ENCODE data around the gene DLG5.

Gene DLG5

GRCh38 chr10:77962350-77963146, 36.0 kb upstream of the DLG5 start:
- TF ChIP-seq CTCF (IDR thresholded peaks at IDR 0.05; ENCODE audit: low read depth, low read length, missing control alignments), result no peak
- no peak for DNase-seq (ENCODE audit: low read depth)
- no peak overlapping the region for H3K4me3 ChIP-seq (ENCODE audit: low read depth, low read length)

GRCh38 chr10:77961668-77962067, 35.1 kb upstream of the DLG5 start:
- TF ChIP-seq CTCF (IDR thresholded peaks at IDR 0.05; ENCODE audit: low read depth, low read length, missing control alignments), result no peak

GRCh38 chr10:77960829-77961329, 34.3 kb upstream of the DLG5 start:
- no peak overlapping the region for H3K4me3 ChIP-seq (ENCODE audit: low read depth, low read length)
- DNase-seq (ENCODE audit: low read depth), result no peak
- TF ChIP-seq CTCF (IDR thresholded peaks at IDR 0.05; ENCODE audit: low read depth, low read length, missing control alignments), result no peak

More at GRCh38 chr10:77961668-77962067, 35.1 kb upstream of the DLG5 start:
- no peak for DNase-seq (ENCODE audit: low read depth)
- H3K4me3 ChIP-seq (ENCODE audit: low read depth, low read length), result no peak overlapping the region

- TF ChIP-seq CTCF (IDR thresholded peaks at IDR 0.05; ENCODE audit: low read depth, low read length, missing control alignments), result no peak
- DNase-seq (ENCODE audit: low read depth), result no peak
Observed at GRCh38 chr10:77959887-77960455, 33.4 kb upstream of the DLG5 start.

GRCh38 chr10:77959384-77959783, 32.8 kb upstream of the DLG5 start:
- no peak for DNase-seq (ENCODE audit: low read depth)
- H3K4me3 ChIP-seq (ENCODE audit: low read depth, low read length), result no peak overlapping the region
- no peak for TF ChIP-seq CTCF (IDR thresholded peaks at IDR 0.05; ENCODE audit: low read depth, low read length, missing control alignments)

More at GRCh38 chr10:77959887-77960455, 33.4 kb upstream of the DLG5 start:
- H3K4me3 ChIP-seq (ENCODE audit: low read depth, low read length), result no peak overlapping the region

- no peak for DNase-seq (ENCODE audit: low read depth)
- no peak overlapping the region for H3K4me3 ChIP-seq (ENCODE audit: low read depth, low read length)
- TF ChIP-seq CTCF (IDR thresholded peaks at IDR 0.05; ENCODE audit: low read depth, low read length, missing control alignments), result no peak
Observed at GRCh38 chr10:77955136-77955535, 28.6 kb upstream of the DLG5 start.
